ENCODE results near the gene MAGEB3. TPM values are rescaled to one million over a fixed set of nuclear protein-coding genes. Genes with fewer than 3 reads are reported as not detected.

The MAGEB3 gene
- total RNA-seq, 4 donors from 2014 or later, result not detected

GRCh38 chrX:30262763-30263162 lies 32.3 kb downstream of the MAGEB3 start:
- no peaks in the 10 kb centered on the region for H3K36me3 ChIP-seq
- 82 to 100% methylated on average over 1 of the region's 1 CpG for WGBS, 2 donors (ENCODE audit: low coverage in 1 of 2)
- H3K9me3 ChIP-seq, result no peaks in the 10 kb centered on the region
- no peaks in the 10 kb centered on the region for H3K4me1 ChIP-seq
- TF ChIP-seq POLR2AphosphoS5 (IDR thresholded peaks at IDR 0.05), result no peak
- TF ChIP-seq CTCF (IDR thresholded peaks at IDR 0.05), result no peak
- TF ChIP-seq EP300 (IDR thresholded peaks at IDR 0.05), result no peak
- TF ChIP-seq POLR2A (IDR thresholded peaks at IDR 0.05), result no peak
- H3K27me3 ChIP-seq, result no peaks in the 10 kb centered on the region
- H3K4me3 ChIP-seq, result no peak overlapping the region
- no peak for ATAC-seq
- H3K27ac ChIP-seq, result no peak overlapping the region

GRCh38 chrX:30270639-30271038 lies 40.2 kb downstream of the MAGEB3 start:
- 70 to 83% methylated on average over 2 to 3 of the region's 3 CpGs for WGBS, 2 donors (ENCODE audit: low coverage in 1 of 2)
- H3K27me3 ChIP-seq, result no peaks in the 10 kb centered on the region
- no peaks in the 10 kb centered on the region for H3K4me1 ChIP-seq
- no peak for ATAC-seq
- no peak overlapping the region for H3K4me3 ChIP-seq
- TF ChIP-seq CTCF (IDR thresholded peaks at IDR 0.05) (no peak), POLR2A (IDR thresholded peaks at IDR 0.05) (no peak), POLR2AphosphoS5 (IDR thresholded peaks at IDR 0.05) (no peak), EP300 (IDR thresholded peaks at IDR 0.05) (no peak)
- H3K27ac ChIP-seq, result no peak overlapping the region
- no peaks in the 10 kb centered on the region for H3K36me3 ChIP-seq
- H3K9me3 ChIP-seq, result no peaks in the 10 kb centered on the region

GRCh38 chrX:30275498-30275897 lies 45.0 kb downstream of the MAGEB3 start:
- H3K27ac ChIP-seq, result no peak overlapping the region
- 11 to 22% methylated on average over 1 of the region's 1 CpG for WGBS, 2 donors (ENCODE audit: low coverage in 1 of 2)
- H3K9me3 ChIP-seq, result no peaks in the 10 kb centered on the region
- H3K4me1 ChIP-seq, result no peaks in the 10 kb centered on the region
- TF ChIP-seq POLR2AphosphoS5 (IDR thresholded peaks at IDR 0.05) (no peak), CTCF (IDR thresholded peaks at IDR 0.05) (peak in 1 of 4 experiments; percentile 17), EP300 (IDR thresholded peaks at IDR 0.05) (no peak), POLR2A (IDR thresholded peaks at IDR 0.05) (no peak)
- H3K27me3 ChIP-seq, result no peaks in the 10 kb centered on the region
- H3K4me3 ChIP-seq, result no peak overlapping the region
- ATAC-seq, result no peak
- no peaks in the 10 kb centered on the region for H3K36me3 ChIP-seq

- no peak for ATAC-seq
Measured at GRCh38 chrX:30278365-30278764, 47.9 kb downstream of the MAGEB3 start.

More at GRCh38 chrX:30278365-30278764, 47.9 kb downstream of the MAGEB3 start:
- H3K27ac ChIP-seq, result no peak overlapping the region
- no peak overlapping the region for H3K4me3 ChIP-seq
- WGBS, 2 donors (ENCODE audit: low coverage in 1 of 2), result 88% methylated on average over 1 of the region's 1 CpG; no CpG with 5 or more reads in 1 of the 2 donors
- no peak for TF ChIP-seq POLR2AphosphoS5 (IDR thresholded peaks at IDR 0.05)
- no peak for TF ChIP-seq POLR2A (IDR thresholded peaks at IDR 0.05)
- TF ChIP-seq EP300 (IDR thresholded peaks at IDR 0.05), result no peak
- no peak for TF ChIP-seq CTCF (IDR thresholded peaks at IDR 0.05)
- no peaks in the 10 kb centered on the region for H3K4me1 ChIP-seq
- no peaks in the 10 kb centered on the region for H3K36me3 ChIP-seq
- no peaks in the 10 kb centered on the region for H3K27me3 ChIP-seq
- no peaks in the 10 kb centered on the region for H3K9me3 ChIP-seq

Data from gastroesophageal sphincter (tissue), 4 donors.